ENCODE measurements around the gene PATJ.

- TF ChIP-seq SIN3A (IDR thresholded peaks at IDR 0.05; ENCODE audit: low read depth) = no peak
- TF ChIP-seq POLR2A (IDR thresholded peaks at IDR 0.05; ENCODE audit: borderline replicate concordance, extremely low read depth, insufficient read depth, insufficient read length) = no peak
- no peak for TF ChIP-seq CTCF (IDR thresholded peaks at IDR 0.05 in 2 of 3, conservative IDR thresholded peaks at IDR 0.05 in 1 of 3; ENCODE audit: borderline replicate concordance in 1 of 3, insufficient read depth in 1 of 3, low read depth in 2 of 3, low read length in 2 of 3)
- no peak for TF ChIP-seq RAD21 (IDR thresholded peaks at IDR 0.05; ENCODE audit: low read depth)
- no peak for TF ChIP-seq FOSL1 (IDR thresholded peaks at IDR 0.05; ENCODE audit: low read depth)
Measured at GRCh38 chr1:62196086-62196690, 453.9 kb downstream of the PATJ start.
